WTC11 (cell line): ENCODE data around the gene PSMC1. TPM values are rescaled to one million over a fixed set of nuclear protein-coding genes. Genes with fewer than 3 reads are reported as not detected.

ENCODE experiments used
- ATAC-seq: fragments of 200-7000 bp; cut with Tn5 transposase; 2 replicates; pipeline ENCODE4 v1.10.0; 2021; ENCODE audit warnings: mild to moderate bottlenecking, moderate library complexity
- CTCF ChIA-PET: fragments of 300-600 bp; sonication (Branson Sonifier 250); formaldehyde crosslinking; loops from one replicate; lab custom pipeline; 2021; ENCODE audit warnings: antibody characterized with exemption; lab: Charles Lee
- POLR2A ChIA-PET: fragments of 350-600 bp; sonication (Branson Sonifier 250); formaldehyde crosslinking; loops from one replicate; lab custom pipeline; 2021; ENCODE audit warnings: antibody characterized with exemption; lab: Charles Lee
- DNase-seq: peaks from one replicate; pipeline ENCODE4 v3.0.0; 2021; ENCODE audit warnings: low spot score
- H3K27ac Mint-ChIP-seq: 2 replicates; pipeline ENCODE4 v1.8.0; 2021; ENCODE audit warnings: mixed read lengths
- H3K27me3 Mint-ChIP-seq: 2 replicates; pipeline ENCODE4 v1.8.0; 2021; ENCODE audit warnings: low read depth, mild to moderate bottlenecking, moderate library complexity, mixed read lengths
- H3K36me3 Mint-ChIP-seq: 2 replicates; pipeline ENCODE4 v1.8.0; 2021; ENCODE audit warnings: mixed read lengths
- H3K4me1 Mint-ChIP-seq: 2 replicates; pipeline ENCODE4 v1.8.0; 2022; ENCODE audit warnings: mixed read lengths
- H3K4me3 Mint-ChIP-seq: 2 replicates; pipeline ENCODE4 v1.8.0; 2021; ENCODE audit warnings: mild to moderate bottlenecking, moderate library complexity, mixed read lengths
- H3K9me3 Mint-ChIP-seq: 2 replicates; pipeline ENCODE4 v1.8.0; 2021; ENCODE audit warnings: mixed read lengths
- CREM ChIP-seq: sonication (generic); formaldehyde crosslinking; IDR thresholded peaks from 2 replicates; pipeline ENCODE4 v1.8.1; 2022; ENCODE audit warnings: mild to moderate bottlenecking, missing genetic modification reagents, moderate library complexity
- GTF2I ChIP-seq: fragments of 250-450 bp; sonication (Bioruptor Pico); conservative IDR thresholded peaks from 2 replicates; pipeline ENCODE4 v1.4.0; 2021; ENCODE audit warnings: mild to moderate bottlenecking
- IRF2 ChIP-seq: sonication (generic); formaldehyde crosslinking; IDR thresholded peaks from 2 replicates; pipeline ENCODE4 v1.8.0; 2022; ENCODE audit warnings: low read depth, missing genetic modification reagents, borderline replicate concordance
- JAZF1 ChIP-seq: fragments of 250-450 bp; sonication (Bioruptor Pico); IDR thresholded peaks from 2 replicates; pipeline ENCODE4 v1.9.0; 2021; ENCODE audit warnings: moderate library complexity, mild to moderate bottlenecking, inconsistent platforms
- MYBL2 ChIP-seq: sonication (generic); formaldehyde crosslinking; IDR thresholded peaks from 2 replicates; pipeline ENCODE4 v1.8.1; 2023; ENCODE audit warnings: mild to moderate bottlenecking, moderate library complexity, missing genetic modification reagents
- NR3C1 ChIP-seq: sonication (generic); formaldehyde crosslinking; conservative IDR thresholded peaks from 2 replicates; pipeline ENCODE4 v1.8.1; 2023; ENCODE audit warnings: low read depth, mild to moderate bottlenecking, missing genetic modification reagents
- RORB ChIP-seq: fragments of 250-450 bp; sonication (Bioruptor Pico); IDR thresholded peaks from 2 replicates; pipeline ENCODE4 v1.9.0; 2021; ENCODE audit warnings: mild to moderate bottlenecking
- SMAD4 ChIP-seq: sonication (generic); formaldehyde crosslinking; IDR thresholded peaks from 2 replicates; pipeline ENCODE4 v1.8.0; 2022; ENCODE audit warnings: mild to moderate bottlenecking, missing genetic modification reagents
- SOX15 ChIP-seq: fragments of 250-450 bp; sonication (Bioruptor Pico); IDR thresholded peaks from 2 replicates; pipeline ENCODE4 v1.9.0; 2021; ENCODE audit warnings: mild to moderate bottlenecking
- TCF7 ChIP-seq: sonication (generic); formaldehyde crosslinking; IDR thresholded peaks from 2 replicates; pipeline ENCODE4 v1.8.0; 2022; ENCODE audit warnings: mild to moderate bottlenecking, low read depth, missing genetic modification reagents, moderate library complexity
- ZBTB21 ChIP-seq: sonication (generic); formaldehyde crosslinking; IDR thresholded peaks from 2 replicates; pipeline ENCODE4 v1.8.1; 2023; ENCODE audit warnings: mild to moderate bottlenecking, missing genetic modification reagents, borderline replicate concordance
- ZNF121 ChIP-seq: sonication (generic); formaldehyde crosslinking; IDR thresholded peaks from 2 replicates; pipeline ENCODE4 v1.8.0; 2023; ENCODE audit warnings: missing genetic modification reagents
- ZNF396 ChIP-seq: fragments of 250-450 bp; sonication (Bioruptor Pico); IDR thresholded peaks from 2 replicates; pipeline ENCODE4 v1.8.0; 2021; ENCODE audit warnings: mild to moderate bottlenecking, moderate library complexity, borderline replicate concordance
- ZNF671 ChIP-seq: fragments of 250-450 bp; sonication (Bioruptor Pico); IDR thresholded peaks from 2 replicates; pipeline ENCODE4 v1.8.0; 2021; ENCODE audit warnings: mild to moderate bottlenecking
- total RNA-seq: library from RNA; stranded (reverse); gene quantifications from 3 replicates; pipeline ENCODE4 v1.2.3, GENCODE V29; 2021
- TF ChIP-seq, protein P1 (sequence below): sonication (generic); formaldehyde crosslinking; conservative IDR thresholded peaks from 2 replicates; pipeline ENCODE4 v1.8.1; 2022; ENCODE audit warnings: mild to moderate bottlenecking, missing genetic modification reagents
- TF ChIP-seq, protein P2 (sequence below): sonication (generic); formaldehyde crosslinking; IDR thresholded peaks from 2 replicates; pipeline ENCODE4 v1.8.1; 2023; ENCODE audit warnings: mild to moderate bottlenecking, missing genetic modification reagents
- TF ChIP-seq, protein P3 (sequence below): sonication (generic); formaldehyde crosslinking; IDR thresholded peaks from 2 replicates; pipeline ENCODE4 v1.8.1; 2022; ENCODE audit warnings: missing genetic modification reagents, borderline replicate concordance
- TF ChIP-seq, protein P4 (sequence below): fragments of 250-450 bp; sonication (Bioruptor Pico); IDR thresholded peaks from 2 replicates; pipeline ENCODE4 v1.9.0; 2021; ENCODE audit warnings: moderate library complexity, mild to moderate bottlenecking, inconsistent platforms, borderline replicate concordance
- TF ChIP-seq, protein P5 (sequence below): fragments of 250-450 bp; sonication (Bioruptor Pico); IDR thresholded peaks from 2 replicates; pipeline ENCODE4 v1.9.0; 2021; ENCODE audit warnings: mild to moderate bottlenecking
- TF ChIP-seq, protein P6 (sequence below): sonication (generic); formaldehyde crosslinking; conservative IDR thresholded peaks from 2 replicates; pipeline ENCODE4 v1.8.1; 2023; ENCODE audit warnings: mild to moderate bottlenecking, low read depth, missing genetic modification reagents, moderate library complexity
- TF ChIP-seq, protein P7 (sequence below): sonication (generic); formaldehyde crosslinking; IDR thresholded peaks from 2 replicates; pipeline ENCODE4 v1.8.0; 2022; ENCODE audit warnings: mild to moderate bottlenecking, missing genetic modification reagents

Gene PSMC1
- total RNA-seq, 1 experiment from 2014 or later = 88.9 TPM

DNA sequence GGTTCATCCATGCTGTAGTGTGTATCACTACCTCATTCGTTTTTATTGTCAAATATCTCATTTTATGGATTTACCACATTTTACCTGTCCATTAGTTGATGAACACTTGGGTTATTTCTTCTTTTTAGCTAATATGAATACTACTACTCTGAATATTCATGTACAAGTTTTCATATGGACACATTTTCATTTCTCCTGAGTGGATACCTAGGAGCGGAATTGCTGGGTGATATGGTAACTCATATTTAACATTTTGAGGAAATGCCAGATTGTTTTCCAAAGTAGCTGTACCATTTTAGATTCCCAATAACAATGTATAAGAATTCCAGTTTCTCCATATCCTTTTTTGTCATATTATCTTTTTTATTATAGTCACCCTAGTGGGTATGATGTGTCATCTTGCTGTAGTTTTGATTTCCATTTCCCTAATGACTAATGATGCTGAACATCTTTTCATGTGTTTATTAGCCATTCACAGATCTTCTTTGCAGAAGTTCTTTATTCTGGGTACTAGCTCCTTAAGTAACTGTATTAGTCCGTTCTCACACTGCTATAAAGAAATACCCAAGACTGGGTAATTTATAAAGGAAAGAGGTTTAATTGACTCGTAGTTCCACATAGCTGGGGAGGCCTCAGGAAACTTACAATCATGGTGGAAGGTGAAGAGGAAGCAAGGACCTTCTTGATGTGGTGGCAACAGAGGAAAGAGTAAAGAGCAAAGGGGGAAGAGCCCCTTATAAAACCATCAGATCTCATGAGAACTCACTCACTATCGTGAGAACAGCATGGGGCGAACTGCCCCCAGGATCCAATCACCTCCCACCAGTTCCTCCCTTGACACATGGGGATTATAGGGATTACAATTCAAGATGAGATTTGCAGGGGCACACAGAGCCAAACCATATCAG lies 63.5 kb downstream of the PSMC1 start:
- ChIA-PET POLR2A (no interaction called here), CTCF (no interaction called here)
- no peak for DNase-seq
- Mint-ChIP-seq H3K4me3 (no peak overlapping the region), H3K36me3 (peaks cover 12% of the 10 kb centered on the region), H3K27me3 (no peaks in the 10 kb centered on the region)
- ATAC-seq = no peak
- TF ChIP-seq, protein P1, sequence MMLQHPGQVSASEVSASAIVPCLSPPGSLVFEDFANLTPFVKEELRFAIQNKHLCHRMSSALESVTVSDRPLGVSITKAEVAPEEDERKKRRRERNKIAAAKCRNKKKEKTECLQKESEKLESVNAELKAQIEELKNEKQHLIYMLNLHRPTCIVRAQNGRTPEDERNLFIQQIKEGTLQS = no peak
- TF ChIP-seq, protein P2, sequence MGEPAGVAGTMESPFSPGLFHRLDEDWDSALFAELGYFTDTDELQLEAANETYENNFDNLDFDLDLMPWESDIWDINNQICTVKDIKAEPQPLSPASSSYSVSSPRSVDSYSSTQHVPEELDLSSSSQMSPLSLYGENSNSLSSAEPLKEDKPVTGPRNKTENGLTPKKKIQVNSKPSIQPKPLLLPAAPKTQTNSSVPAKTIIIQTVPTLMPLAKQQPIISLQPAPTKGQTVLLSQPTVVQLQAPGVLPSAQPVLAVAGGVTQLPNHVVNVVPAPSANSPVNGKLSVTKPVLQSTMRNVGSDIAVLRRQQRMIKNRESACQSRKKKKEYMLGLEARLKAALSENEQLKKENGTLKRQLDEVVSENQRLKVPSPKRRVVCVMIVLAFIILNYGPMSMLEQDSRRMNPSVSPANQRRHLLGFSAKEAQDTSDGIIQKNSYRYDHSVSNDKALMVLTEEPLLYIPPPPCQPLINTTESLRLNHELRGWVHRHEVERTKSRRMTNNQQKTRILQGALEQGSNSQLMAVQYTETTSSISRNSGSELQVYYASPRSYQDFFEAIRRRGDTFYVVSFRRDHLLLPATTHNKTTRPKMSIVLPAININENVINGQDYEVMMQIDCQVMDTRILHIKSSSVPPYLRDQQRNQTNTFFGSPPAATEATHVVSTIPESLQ (CRISPR knock-in tag) = no peak
- TF ChIP-seq RORB (CRISPR knock-in tag) (no peak), CREM (no peak), NR3C1 (CRISPR knock-in tag) (no peak), ZNF671 (CRISPR knock-in tag) (no peak)
- TF ChIP-seq, all 79 proteins: peak for 0
- Mint-ChIP-seq H3K27ac (no peak overlapping the region), H3K4me1 (no peaks in the 10 kb centered on the region), H3K9me3 (no peaks in the 10 kb centered on the region)

DNA sequence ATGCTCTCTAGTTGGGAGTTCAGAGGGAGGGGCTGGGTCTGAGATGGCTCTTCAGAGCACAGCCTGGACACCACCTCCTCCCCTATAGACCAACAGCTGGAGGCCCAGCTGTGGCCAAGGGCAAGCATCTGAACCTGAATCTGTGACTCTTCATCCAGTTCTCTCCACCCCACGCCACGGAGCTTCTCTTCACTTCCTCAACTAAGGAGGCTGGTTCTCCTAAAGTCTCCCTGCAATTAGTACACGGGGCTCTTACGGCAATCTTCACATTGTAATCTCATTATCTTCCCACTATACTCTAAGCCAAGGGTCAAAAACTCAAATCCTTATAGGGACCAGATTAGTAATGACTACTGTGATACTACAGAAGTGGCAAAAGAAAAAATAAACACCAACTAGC lies 65.5 kb downstream of the PSMC1 start:
- no peak overlapping the region for H3K4me3 Mint-ChIP-seq

More for the DNA sequence above, 65.5 kb downstream of the PSMC1 start:
- Mint-ChIP-seq H3K9me3 (no peaks in the 10 kb centered on the region), H3K36me3 (peaks cover 4% of the 10 kb centered on the region), H3K27ac (no peak overlapping the region), H3K4me1 (no peaks in the 10 kb centered on the region), H3K27me3 (no peaks in the 10 kb centered on the region)
- TF ChIP-seq IRF2 (CRISPR knock-in tag) (no peak), ZNF396 (CRISPR knock-in tag) (no peak), TCF7 (CRISPR knock-in tag) (no peak), ZNF121 (CRISPR knock-in tag) (no peak), JAZF1 (no peak), SMAD4 (CRISPR knock-in tag) (no peak), MYBL2 (CRISPR knock-in tag) (no peak), ZBTB21 (CRISPR knock-in tag) (no peak), SOX15 (CRISPR knock-in tag) (no peak), NR3C1 (CRISPR knock-in tag) (no peak), GTF2I (CRISPR knock-in tag) (no peak)
- TF ChIP-seq, protein P3, sequence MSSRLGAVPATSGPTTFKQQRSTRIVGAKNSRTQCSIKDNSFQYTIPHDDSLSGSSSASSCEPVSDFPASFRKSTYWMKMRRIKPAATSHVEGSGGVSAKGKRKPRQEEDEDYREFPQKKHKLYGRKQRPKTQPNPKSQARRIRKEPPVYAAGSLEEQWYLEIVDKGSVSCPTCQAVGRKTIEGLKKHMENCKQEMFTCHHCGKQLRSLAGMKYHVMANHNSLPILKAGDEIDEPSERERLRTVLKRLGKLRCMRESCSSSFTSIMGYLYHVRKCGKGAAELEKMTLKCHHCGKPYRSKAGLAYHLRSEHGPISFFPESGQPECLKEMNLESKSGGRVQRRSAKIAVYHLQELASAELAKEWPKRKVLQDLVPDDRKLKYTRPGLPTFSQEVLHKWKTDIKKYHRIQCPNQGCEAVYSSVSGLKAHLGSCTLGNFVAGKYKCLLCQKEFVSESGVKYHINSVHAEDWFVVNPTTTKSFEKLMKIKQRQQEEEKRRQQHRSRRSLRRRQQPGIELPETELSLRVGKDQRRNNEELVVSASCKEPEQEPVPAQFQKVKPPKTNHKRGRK = no peak
- TF ChIP-seq, protein P4, sequence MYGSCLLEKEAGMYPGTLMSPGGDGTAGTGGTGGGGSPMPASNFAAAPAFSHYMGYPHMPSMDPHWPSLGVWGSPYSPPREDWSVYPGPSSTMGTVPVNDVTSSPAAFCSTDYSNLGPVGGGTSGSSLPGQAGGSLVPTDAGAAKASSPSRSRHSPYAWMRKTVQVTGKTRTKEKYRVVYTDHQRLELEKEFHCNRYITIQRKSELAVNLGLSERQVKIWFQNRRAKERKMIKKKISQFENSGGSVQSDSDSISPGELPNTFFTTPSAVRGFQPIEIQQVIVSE (CRISPR knock-in tag) = no peak
- TF ChIP-seq, protein P5, sequence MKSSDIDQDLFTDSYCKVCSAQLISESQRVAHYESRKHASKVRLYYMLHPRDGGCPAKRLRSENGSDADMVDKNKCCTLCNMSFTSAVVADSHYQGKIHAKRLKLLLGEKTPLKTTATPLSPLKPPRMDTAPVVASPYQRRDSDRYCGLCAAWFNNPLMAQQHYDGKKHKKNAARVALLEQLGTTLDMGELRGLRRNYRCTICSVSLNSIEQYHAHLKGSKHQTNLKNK (CRISPR knock-in tag) = no peak
- TF ChIP-seq, protein P6, sequence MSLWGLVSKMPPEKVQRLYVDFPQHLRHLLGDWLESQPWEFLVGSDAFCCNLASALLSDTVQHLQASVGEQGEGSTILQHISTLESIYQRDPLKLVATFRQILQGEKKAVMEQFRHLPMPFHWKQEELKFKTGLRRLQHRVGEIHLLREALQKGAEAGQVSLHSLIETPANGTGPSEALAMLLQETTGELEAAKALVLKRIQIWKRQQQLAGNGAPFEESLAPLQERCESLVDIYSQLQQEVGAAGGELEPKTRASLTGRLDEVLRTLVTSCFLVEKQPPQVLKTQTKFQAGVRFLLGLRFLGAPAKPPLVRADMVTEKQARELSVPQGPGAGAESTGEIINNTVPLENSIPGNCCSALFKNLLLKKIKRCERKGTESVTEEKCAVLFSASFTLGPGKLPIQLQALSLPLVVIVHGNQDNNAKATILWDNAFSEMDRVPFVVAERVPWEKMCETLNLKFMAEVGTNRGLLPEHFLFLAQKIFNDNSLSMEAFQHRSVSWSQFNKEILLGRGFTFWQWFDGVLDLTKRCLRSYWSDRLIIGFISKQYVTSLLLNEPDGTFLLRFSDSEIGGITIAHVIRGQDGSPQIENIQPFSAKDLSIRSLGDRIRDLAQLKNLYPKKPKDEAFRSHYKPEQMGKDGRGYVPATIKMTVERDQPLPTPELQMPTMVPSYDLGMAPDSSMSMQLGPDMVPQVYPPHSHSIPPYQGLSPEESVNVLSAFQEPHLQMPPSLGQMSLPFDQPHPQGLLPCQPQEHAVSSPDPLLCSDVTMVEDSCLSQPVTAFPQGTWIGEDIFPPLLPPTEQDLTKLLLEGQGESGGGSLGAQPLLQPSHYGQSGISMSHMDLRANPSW (CRISPR knock-in tag) = no peak
- TF ChIP-seq, protein P7, sequence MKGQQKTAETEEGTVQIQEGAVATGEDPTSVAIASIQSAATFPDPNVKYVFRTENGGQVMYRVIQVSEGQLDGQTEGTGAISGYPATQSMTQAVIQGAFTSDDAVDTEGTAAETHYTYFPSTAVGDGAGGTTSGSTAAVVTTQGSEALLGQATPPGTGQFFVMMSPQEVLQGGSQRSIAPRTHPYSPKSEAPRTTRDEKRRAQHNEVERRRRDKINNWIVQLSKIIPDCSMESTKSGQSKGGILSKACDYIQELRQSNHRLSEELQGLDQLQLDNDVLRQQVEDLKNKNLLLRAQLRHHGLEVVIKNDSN (CRISPR knock-in tag) = no peak
- TF ChIP-seq, protein P1 = no peak
- ChIA-PET POLR2A (interaction anchor here (0.7 kb wide), 1 partner anchor 866 kb away, joined by 3 read pairs; no protein-coding TSS in a partner anchor), CTCF (no interaction called here)
- ATAC-seq (no peak), DNase-seq (no peak)
